Activated T-cell treated with anti-CD3 and anti-CD28 coated beads, Interleukin-2, amount 50 U/mL, for 24 hours (primary cell): ENCODE data around the gene RBM44.

Experiments used
- DNase-seq: peaks from one replicate; pipeline ENCODE4 v3.0.0-alpha.2; 2020
- H3K27ac Mint-ChIP-seq: 2 replicates; pipeline ENCODE4 v1.8.0; 2020; ENCODE audit warnings: mild to moderate bottlenecking, mixed read lengths
- H3K27me3 Mint-ChIP-seq: 2 replicates; pipeline ENCODE4 v1.8.0; 2020; ENCODE audit warnings: mixed read lengths
- H3K36me3 Mint-ChIP-seq: 2 replicates; pipeline ENCODE4 v1.8.0; 2020; ENCODE audit warnings: low read depth, mixed read lengths
- H3K4me1 Mint-ChIP-seq: 2 replicates; pipeline ENCODE4 v1.8.0; 2020; ENCODE audit warnings: low read depth, mixed read lengths
- H3K4me3 Mint-ChIP-seq: 2 replicates; pipeline ENCODE4 v1.8.0; 2020; ENCODE audit warnings: mild to moderate bottlenecking, moderate library complexity, mixed read lengths
- H3K9me3 Mint-ChIP-seq: 2 replicates; pipeline ENCODE4 v1.8.0; 2020; ENCODE audit warnings: mixed read lengths

RBM44 gene

GRCh38 chr2:237877576-237878307, 79.2 kb downstream of the RBM44 start:
- H3K36me3 Mint-ChIP-seq: no peaks in the 10 kb centered on the region
- no peaks in the 10 kb centered on the region for H3K27me3 Mint-ChIP-seq
- peaks cover 7% of the 10 kb centered on the region for H3K4me1 Mint-ChIP-seq
- no peak overlapping the region for H3K27ac Mint-ChIP-seq
- no peaks in the 10 kb centered on the region for H3K9me3 Mint-ChIP-seq
- no peak for DNase-seq
- no peak overlapping the region for H3K4me3 Mint-ChIP-seq

DNA sequence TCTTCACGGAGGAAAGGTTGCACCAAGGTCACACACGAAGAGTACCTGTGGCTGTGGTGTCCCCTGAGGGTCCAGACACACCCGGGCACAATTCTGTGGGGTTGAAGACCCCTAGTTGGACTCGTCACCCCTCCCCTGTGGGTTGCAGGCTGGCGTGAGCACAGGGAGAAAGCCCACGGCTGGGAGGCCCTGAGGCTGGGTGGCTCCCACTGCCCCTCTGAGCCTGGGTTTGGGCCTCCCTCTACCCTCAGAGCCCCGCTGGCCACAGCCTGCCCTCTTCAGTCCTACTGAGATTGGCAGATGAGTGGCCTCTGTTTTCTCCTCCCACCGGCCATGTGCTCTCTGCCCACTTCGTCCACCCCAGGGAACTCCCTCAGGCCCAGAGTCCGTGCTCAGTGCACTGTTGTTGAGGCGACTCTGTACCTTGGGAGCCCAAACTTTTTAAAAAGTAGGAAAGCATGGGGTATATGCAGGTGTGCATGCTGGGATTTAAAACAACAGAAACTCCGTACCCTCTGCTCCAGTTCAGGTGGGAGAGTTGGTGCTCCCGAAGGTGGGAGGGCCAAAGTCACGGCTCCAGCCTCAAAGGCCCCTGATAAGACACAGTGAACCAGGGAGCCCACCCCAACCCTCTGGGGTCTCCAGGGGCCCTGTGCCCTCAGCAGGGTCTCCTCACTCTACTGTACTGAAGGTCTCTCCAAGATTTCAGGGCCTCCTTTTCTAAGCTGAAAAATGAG, 79.9 kb downstream of the RBM44 start:
- H3K9me3 Mint-ChIP-seq: no peaks in the 10 kb centered on the region
- H3K4me3 Mint-ChIP-seq: no peak overlapping the region
- no peaks in the 10 kb centered on the region for H3K36me3 Mint-ChIP-seq
- H3K4me1 Mint-ChIP-seq: peaks cover 5% of the 10 kb centered on the region
- no peak for DNase-seq
- H3K27ac Mint-ChIP-seq: no peak overlapping the region
- H3K27me3 Mint-ChIP-seq: no peaks in the 10 kb centered on the region

GRCh38 chr2:237879058-237879430, 80.5 kb downstream of the RBM44 start:
- Mint-ChIP-seq H3K36me3 (no peaks in the 10 kb centered on the region), H3K27ac (no peak overlapping the region), H3K9me3 (no peaks in the 10 kb centered on the region), H3K4me1 (no peaks in the 10 kb centered on the region), H3K4me3 (no peak overlapping the region), H3K27me3 (no peaks in the 10 kb centered on the region)
- DNase-seq: no peak

DNA sequence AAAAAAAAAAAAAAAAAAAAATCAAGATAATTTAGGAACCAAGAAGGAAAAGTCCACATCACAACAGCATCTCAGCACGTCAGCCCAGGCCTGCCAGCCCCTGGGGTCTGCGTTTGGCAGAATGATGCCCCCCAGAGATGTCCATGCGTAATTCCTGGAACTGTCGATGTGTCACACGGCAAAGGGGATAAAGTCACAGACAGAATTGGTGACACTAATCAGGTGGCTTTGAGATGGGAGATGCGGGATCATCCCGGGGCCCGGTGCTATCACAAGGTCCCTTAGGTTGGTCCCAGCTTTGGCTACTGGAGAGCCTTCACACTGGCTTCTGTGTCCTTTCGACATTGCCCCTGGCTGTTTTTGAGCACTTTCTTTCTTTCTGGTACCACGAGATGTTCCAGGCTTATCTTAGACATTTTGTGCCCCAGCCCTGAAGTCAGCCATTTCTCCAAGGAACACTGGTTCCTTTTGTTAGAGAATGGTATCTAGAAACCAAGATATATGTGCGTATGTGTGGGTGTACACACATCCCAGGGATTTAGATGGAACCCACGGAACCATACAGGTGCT, 81.5 kb downstream of the RBM44 start:
- Mint-ChIP-seq H3K27me3 (no peaks in the 10 kb centered on the region), H3K36me3 (no peaks in the 10 kb centered on the region), H3K4me3 (no peak overlapping the region), H3K9me3 (no peaks in the 10 kb centered on the region), H3K4me1 (no peaks in the 10 kb centered on the region), H3K27ac (no peak overlapping the region)
- DNase-seq: no peak

- H3K9me3 Mint-ChIP-seq: no peaks in the 10 kb centered on the region
- no peak for DNase-seq
- H3K27me3 Mint-ChIP-seq: no peaks in the 10 kb centered on the region
- no peak overlapping the region for H3K4me3 Mint-ChIP-seq
- H3K36me3 Mint-ChIP-seq: no peaks in the 10 kb centered on the region
- no peaks in the 10 kb centered on the region for H3K4me1 Mint-ChIP-seq
- H3K27ac Mint-ChIP-seq: no peak overlapping the region
These were observed 84.2 kb downstream of the RBM44 start for GRCh38 chr2:237882510-237883481.

DNA sequence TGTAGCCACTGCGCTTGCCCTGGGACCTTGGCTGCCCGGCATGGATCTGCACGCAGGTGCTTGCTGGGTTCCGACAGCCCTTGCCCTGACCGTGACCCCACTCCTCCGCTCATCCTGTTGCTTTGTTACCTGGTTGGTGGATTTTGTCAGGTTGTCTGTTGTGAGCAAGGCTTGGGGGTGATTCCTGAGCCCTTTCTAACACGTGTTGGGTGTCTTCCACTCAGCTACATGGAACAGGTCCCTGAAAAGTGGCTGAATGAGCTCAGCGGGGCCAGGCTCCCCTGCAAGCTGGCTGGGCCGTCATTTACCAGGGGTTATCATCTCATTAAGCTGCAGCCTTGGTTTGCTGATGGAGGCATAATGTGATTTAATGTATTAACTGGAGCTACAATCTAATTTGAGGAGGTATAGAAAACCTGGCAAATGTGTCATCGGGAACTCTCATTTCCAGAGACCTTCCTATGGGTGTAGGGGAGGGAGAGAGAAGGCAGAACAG, 85.4 kb downstream of the RBM44 start:
- Mint-ChIP-seq H3K36me3 (no peaks in the 10 kb centered on the region), H3K4me3 (no peak overlapping the region), H3K27me3 (no peaks in the 10 kb centered on the region), H3K4me1 (no peaks in the 10 kb centered on the region), H3K9me3 (no peaks in the 10 kb centered on the region), H3K27ac (no peak overlapping the region)
- no peak for DNase-seq

DNA sequence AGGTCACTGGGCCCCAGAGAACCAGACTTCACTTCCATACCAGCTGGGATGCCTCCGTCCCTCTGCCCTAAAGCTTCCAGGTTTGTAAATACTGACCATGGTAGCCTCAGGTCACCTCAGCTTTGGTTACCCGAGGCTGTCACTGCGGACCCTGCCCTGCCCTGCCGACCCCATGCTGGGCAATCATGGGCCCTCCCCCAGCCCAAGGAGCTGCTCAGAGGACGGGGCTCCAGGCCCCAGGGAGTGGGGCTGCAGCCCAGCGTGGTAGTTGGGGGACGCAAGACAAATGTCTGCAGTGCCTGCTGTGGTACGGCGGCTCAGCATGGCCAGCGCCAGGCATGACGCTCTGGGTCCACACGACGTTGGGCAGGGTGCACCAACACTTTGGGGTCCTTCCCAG, 86.1 kb downstream of the RBM44 start:
- no peaks in the 10 kb centered on the region for H3K36me3 Mint-ChIP-seq
- H3K9me3 Mint-ChIP-seq: no peaks in the 10 kb centered on the region
- H3K27ac Mint-ChIP-seq: no peak overlapping the region
- H3K4me3 Mint-ChIP-seq: no peak overlapping the region
- no peaks in the 10 kb centered on the region for H3K4me1 Mint-ChIP-seq
- no peaks in the 10 kb centered on the region for H3K27me3 Mint-ChIP-seq
- DNase-seq: no peak

- Mint-ChIP-seq H3K27ac (no peak overlapping the region), H3K9me3 (no peaks in the 10 kb centered on the region), H3K36me3 (no peaks in the 10 kb centered on the region)
These were observed 86.7 kb downstream of the RBM44 start for GRCh38 chr2:237885111-237885930.

GRCh38 chr2:237885931-237886684, 87.5 kb downstream of the RBM44 start:
- Mint-ChIP-seq H3K4me3 (no peak overlapping the region), H3K36me3 (no peaks in the 10 kb centered on the region), H3K9me3 (no peaks in the 10 kb centered on the region), H3K27ac (no peak overlapping the region), H3K27me3 (no peaks in the 10 kb centered on the region), H3K4me1 (peaks cover 5% of the 10 kb centered on the region)
- DNase-seq: no peak

More at GRCh38 chr2:237885111-237885930, 86.7 kb downstream of the RBM44 start:
- Mint-ChIP-seq H3K27me3 (no peaks in the 10 kb centered on the region), H3K4me3 (no peak overlapping the region), H3K4me1 (no peaks in the 10 kb centered on the region)
- no peak for DNase-seq

GRCh38 chr2:237886685-237887481, 88.3 kb downstream of the RBM44 start:
- no peak overlapping the region for H3K4me3 Mint-ChIP-seq
- no peaks in the 10 kb centered on the region for H3K9me3 Mint-ChIP-seq
- no peaks in the 10 kb centered on the region for H3K36me3 Mint-ChIP-seq
- H3K27me3 Mint-ChIP-seq: no peaks in the 10 kb centered on the region
- DNase-seq: no peak
- H3K27ac Mint-ChIP-seq: no peak overlapping the region
- H3K4me1 Mint-ChIP-seq: peaks cover 5% of the 10 kb centered on the region

DNA sequence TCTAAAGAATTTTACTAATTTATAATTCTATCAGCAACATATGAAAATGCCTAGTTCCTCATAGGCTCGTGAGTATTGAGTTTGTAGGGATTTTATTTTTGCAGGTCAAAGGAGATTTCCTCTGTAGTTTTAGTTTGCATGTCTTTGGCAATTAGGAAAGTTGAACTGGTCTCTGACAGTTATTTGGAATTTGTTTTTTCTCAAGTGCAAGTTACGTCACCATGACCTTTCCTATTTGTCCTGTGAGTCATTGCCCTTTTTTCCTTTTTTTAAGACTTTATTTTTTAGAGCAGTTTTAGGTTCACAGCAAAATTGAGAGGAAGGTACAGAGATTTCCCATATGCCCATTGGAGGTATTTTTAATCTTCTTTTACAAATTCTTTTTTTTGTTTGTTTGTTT, 89.8 kb downstream of the RBM44 start:
- Mint-ChIP-seq H3K27ac (no peak overlapping the region), H3K4me1 (peaks cover 9% of the 10 kb centered on the region), H3K36me3 (no peaks in the 10 kb centered on the region), H3K27me3 (no peaks in the 10 kb centered on the region), H3K4me3 (no peak overlapping the region), H3K9me3 (no peaks in the 10 kb centered on the region)
- no peak for DNase-seq

DNA sequence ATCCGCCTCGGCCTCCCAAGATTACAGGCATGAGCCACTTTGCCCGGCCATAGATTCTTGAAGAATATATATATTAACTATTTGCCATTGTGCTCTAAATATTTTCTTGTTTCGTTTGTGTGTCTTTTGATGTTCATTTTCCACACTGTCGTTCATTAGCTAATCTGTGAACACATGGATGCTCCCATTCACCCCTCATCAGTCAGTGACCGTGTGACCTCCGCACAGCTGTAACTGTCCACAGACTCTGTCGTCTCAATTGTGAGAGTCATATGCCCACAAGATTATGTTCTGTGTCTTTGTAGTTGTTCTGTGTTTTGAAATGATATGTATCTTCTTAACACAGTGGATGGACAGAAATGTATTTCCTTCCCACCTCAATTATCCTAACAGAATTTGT, 90.4 kb downstream of the RBM44 start:
- H3K27me3 Mint-ChIP-seq: no peaks in the 10 kb centered on the region
- H3K4me1 Mint-ChIP-seq: peaks cover 9% of the 10 kb centered on the region
- no peak for DNase-seq
- no peaks in the 10 kb centered on the region for H3K36me3 Mint-ChIP-seq
- no peaks in the 10 kb centered on the region for H3K9me3 Mint-ChIP-seq
- no peak overlapping the region for H3K27ac Mint-ChIP-seq
- no peak overlapping the region for H3K4me3 Mint-ChIP-seq
